Measurements from ENCODE around the gene MPZL2. TPM values are rescaled to one million over a fixed set of nuclear protein-coding genes. Genes with fewer than 3 reads are reported as not detected.
A peak's percentile ranks its signal among the peaks of the same experiment; 100 is the strongest.

MPZL2 gene
- total and polyA plus RNA-seq, 2 of the 13 experiments (the other 11 are each of a cell fraction or from before 2014, with no cell fraction given) = 27.9 to 53.7 TPM

- TF ChIP-seq ZFP91 (CRISPR knock-in tag; IDR thresholded peaks at IDR 0.05; ENCODE audit: borderline replicate concordance) = peak; percentile 57; the same call in 1 of the 2 replicates
- peak; percentile 67 for TF ChIP-seq FOXO1 (CRISPR knock-in tag; IDR thresholded peaks at IDR 0.05)
- TF ChIP-seq XRCC5 (optimal IDR thresholded peaks at IDR 0.05; ENCODE audit: low read length) = peak; percentile 35
- TF ChIP-seq, protein P1, sequence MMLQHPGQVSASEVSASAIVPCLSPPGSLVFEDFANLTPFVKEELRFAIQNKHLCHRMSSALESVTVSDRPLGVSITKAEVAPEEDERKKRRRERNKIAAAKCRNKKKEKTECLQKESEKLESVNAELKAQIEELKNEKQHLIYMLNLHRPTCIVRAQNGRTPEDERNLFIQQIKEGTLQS (CRISPR knock-in tag; IDR thresholded peaks at IDR 0.05) = peak; percentile 12; the same call in 1 of the 2 replicates
- no peak for TF ChIP-seq ZNF614 (CRISPR knock-in tag; IDR thresholded peaks at IDR 0.05; ENCODE audit: borderline replicate concordance)
- peak; percentile 28; the same call in 1 of the 2 replicates for TF ChIP-seq RFXANK (CRISPR knock-in tag; IDR thresholded peaks at IDR 0.05)
- TF ChIP-seq ATM (IDR thresholded peaks at IDR 0.05; ENCODE audit: borderline replicate concordance) = no peak
- 0 out of 2 replicates have a peak, but pooled peaks have one; percentile 30 for TF ChIP-seq ZNF329 (CRISPR knock-in tag; IDR thresholded peaks at IDR 0.05; ENCODE audit: low read depth)
- peak; percentile 64; the same call in 1 of the 2 replicates for TF ChIP-seq ZNF891 (CRISPR knock-in tag; IDR thresholded peaks at IDR 0.05)
- no peak for TF ChIP-seq NR2F1 (CRISPR knock-in tag; IDR thresholded peaks at IDR 0.05)
- TF ChIP-seq NR2C2 (CRISPR knock-in tag; IDR thresholded peaks at IDR 0.05; ENCODE audit: borderline replicate concordance) = peak; percentile 96
- no peak for TF ChIP-seq JDP2 (CRISPR knock-in tag; IDR thresholded peaks at IDR 0.05; ENCODE audit: borderline replicate concordance)
- TF ChIP-seq, protein P2, sequence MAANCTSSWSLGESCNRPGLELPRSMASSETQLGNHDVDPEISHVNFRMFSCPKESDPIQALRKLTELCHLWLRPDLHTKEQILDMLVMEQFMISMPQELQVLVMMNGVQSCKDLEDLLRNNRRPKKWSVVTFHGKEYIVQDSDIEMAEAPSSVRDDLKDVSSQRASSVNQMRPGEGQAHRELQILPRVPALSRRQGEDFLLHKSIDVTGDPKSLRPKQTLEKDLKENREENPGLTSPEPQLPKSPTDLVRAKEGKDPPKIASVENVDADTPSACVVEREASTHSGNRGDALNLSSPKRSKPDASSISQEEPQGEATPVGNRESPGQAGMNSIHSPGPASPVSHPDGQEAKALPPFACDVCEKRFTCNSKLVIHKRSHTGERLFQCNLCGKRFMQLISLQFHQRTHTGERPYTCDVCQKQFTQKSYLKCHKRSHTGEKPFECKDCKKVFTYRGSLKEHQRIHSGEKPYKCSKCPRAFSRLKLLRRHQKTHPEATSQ (CRISPR knock-in tag; IDR thresholded peaks at IDR 0.05; ENCODE audit: borderline replicate concordance) = no peak
- TF ChIP-seq, protein P3, sequence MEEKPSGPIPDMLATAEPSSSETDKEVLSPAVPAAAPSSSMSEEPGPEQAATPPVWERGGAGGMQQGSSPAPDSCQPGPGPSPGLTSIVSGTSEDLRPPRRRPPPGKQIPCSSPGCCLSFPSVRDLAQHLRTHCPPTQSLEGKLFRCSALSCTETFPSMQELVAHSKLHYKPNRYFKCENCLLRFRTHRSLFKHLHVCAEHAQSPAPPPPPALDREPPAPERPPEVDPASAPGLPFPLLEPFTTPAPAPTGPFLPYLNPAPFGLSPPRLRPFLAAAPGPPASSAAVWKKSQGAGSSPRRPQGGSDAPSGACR (CRISPR knock-in tag; IDR thresholded peaks at IDR 0.05) = 0 out of 2 replicates have a peak, but pooled peaks have one; percentile 67
- TF ChIP-seq, protein P4, sequence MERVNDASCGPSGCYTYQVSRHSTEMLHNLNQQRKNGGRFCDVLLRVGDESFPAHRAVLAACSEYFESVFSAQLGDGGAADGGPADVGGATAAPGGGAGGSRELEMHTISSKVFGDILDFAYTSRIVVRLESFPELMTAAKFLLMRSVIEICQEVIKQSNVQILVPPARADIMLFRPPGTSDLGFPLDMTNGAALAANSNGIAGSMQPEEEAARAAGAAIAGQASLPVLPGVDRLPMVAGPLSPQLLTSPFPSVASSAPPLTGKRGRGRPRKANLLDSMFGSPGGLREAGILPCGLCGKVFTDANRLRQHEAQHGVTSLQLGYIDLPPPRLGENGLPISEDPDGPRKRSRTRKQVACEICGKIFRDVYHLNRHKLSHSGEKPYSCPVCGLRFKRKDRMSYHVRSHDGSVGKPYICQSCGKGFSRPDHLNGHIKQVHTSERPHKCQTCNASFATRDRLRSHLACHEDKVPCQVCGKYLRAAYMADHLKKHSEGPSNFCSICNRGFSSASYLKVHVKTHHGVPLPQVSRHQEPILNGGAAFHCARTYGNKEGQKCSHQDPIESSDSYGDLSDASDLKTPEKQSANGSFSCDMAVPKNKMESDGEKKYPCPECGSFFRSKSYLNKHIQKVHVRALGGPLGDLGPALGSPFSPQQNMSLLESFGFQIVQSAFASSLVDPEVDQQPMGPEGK (CRISPR knock-in tag; IDR thresholded peaks at IDR 0.05) = peak; percentile 99
- 0 out of 2 replicates have a peak, but pooled peaks have one; percentile 14 for TF ChIP-seq HDAC2 (CRISPR knock-in tag; IDR thresholded peaks at IDR 0.05)
- no peak for TF ChIP-seq ZNF552 (CRISPR knock-in tag; IDR thresholded peaks at IDR 0.05; ENCODE audit: borderline replicate concordance)
- TF ChIP-seq DNMT3B (CRISPR knock-in tag; conservative IDR thresholded peaks at IDR 0.05) = 0 out of 2 replicates have a peak, but pooled peaks have one; percentile 21
- peak; percentile 52 for TF ChIP-seq TEAD3 (CRISPR knock-in tag; optimal IDR thresholded peaks at IDR 0.05; ENCODE audit: borderline replicate concordance)
- TF ChIP-seq ZBTB21 (CRISPR knock-in tag; IDR thresholded peaks at IDR 0.05) = peak; percentile 71; the same call in 1 of the 2 replicates
- TF ChIP-seq, protein P5, sequence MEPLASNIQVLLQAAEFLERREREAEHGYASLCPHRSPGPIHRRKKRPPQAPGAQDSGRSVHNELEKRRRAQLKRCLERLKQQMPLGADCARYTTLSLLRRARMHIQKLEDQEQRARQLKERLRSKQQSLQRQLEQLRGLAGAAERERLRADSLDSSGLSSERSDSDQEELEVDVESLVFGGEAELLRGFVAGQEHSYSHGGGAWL (CRISPR knock-in tag; IDR thresholded peaks at IDR 0.05) = no peak
- TF ChIP-seq FOXK1 (CRISPR knock-in tag; IDR thresholded peaks at IDR 0.05; ENCODE audit: borderline replicate concordance, low read depth) = peak; percentile 82; the same call in 1 of the 2 replicates
- TF ChIP-seq MAFF (IDR thresholded peaks at IDR 0.05; ENCODE audit: low read depth, low read length) = no peak
These were observed 12.0 kb downstream of the MPZL2 start, which contains the start of gene MPZL3 (continued) for GRCh38 chr11:118251858-118252652.
